HG02870 (cell line): Measurements from ENCODE around the gene PAIP2.
"Not testable (repeated sequence)": the region's sequence is repeated elsewhere in the genome, so short reads cannot be mapped to it uniquely, and the experiment has no call there.

Source experiments
- ATAC-seq: cut with Tn5 transposase; IDR thresholded peaks from one replicate; pipeline ENCODE4 v1.9.1; 2021; ENCODE audit warnings: mild to moderate bottlenecking, moderate library complexity; ENCODE audit not compliant: unreplicated experiment

PAIP2 gene

DNA sequence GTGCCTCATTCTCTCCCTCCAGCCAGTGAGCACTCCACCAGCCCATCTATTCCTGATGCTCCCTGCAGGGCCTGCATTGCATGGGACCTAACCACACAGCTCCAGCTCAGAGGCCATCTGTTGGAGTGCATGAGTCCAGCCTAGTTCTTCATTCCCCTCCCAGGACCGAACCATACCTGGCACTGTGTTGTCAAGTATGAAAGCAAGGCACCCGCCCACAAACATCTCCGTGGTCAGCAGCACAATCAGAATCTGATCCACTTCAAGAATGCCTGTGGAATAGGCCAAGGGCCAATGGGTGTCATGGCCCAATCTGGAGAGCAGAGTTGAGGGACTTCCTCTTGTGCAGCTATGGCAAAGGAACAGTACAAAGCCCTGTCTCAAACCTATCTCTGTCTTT lies 35.6 kb downstream of the PAIP2 start:
- ATAC-seq: no peak

DNA sequence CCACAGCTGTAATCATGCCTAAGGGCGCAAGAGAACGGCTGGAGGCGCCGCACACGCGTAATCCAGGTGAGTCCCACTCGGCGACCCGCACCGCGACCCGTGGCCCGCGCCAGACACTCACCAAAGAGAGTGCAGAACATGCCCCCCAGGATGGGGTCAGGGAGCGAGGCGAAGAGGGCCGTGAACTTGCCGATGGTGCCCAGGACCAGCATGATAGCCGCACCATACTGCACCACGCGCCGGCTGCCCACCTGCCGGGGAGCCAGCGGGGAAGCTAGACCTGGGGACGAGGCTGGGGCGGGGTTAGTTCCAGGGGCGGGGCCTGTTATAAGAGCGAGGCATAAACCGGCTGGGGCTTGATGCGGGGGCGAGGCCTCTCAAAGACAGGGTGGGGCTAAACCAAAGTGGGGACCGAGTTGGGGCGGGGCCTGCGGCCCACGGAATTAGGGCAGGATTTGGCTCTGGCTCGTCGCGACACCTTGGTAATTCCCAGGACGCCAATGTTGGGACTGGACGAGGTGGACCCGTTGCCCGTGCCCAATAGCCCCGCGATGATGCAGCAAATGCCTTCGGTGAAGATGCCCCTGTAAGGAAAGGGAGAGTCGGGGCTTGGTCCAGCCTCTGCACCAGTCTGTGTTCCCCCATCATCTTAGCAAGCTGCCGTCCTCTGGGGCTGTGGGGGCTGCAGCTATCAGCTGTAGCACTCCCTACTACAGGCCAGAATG lies 36.6 kb downstream of the PAIP2 start:
- ATAC-seq: no peak

DNA sequence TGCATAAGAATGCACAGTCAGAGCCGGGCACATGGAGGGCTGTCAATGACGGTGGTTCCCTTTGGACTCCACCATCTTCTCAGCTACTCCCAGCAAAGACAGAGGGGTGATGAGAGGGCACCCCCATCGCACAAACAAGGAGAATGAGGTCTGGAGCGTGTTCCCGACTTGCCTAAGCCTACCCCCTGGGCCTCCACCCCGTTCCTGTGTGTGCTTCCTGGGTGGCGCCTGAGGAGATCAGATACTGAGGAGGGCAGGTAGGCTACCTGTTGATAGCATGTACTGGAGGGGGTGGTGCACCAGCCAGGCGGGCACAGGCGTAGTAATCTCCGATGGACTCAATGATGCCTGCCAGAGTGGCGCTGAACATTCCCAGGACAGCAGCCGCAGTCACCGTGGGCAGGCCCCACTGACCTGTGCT lies 37.3 kb downstream of the PAIP2 start:
- ATAC-seq: no peak

DNA sequence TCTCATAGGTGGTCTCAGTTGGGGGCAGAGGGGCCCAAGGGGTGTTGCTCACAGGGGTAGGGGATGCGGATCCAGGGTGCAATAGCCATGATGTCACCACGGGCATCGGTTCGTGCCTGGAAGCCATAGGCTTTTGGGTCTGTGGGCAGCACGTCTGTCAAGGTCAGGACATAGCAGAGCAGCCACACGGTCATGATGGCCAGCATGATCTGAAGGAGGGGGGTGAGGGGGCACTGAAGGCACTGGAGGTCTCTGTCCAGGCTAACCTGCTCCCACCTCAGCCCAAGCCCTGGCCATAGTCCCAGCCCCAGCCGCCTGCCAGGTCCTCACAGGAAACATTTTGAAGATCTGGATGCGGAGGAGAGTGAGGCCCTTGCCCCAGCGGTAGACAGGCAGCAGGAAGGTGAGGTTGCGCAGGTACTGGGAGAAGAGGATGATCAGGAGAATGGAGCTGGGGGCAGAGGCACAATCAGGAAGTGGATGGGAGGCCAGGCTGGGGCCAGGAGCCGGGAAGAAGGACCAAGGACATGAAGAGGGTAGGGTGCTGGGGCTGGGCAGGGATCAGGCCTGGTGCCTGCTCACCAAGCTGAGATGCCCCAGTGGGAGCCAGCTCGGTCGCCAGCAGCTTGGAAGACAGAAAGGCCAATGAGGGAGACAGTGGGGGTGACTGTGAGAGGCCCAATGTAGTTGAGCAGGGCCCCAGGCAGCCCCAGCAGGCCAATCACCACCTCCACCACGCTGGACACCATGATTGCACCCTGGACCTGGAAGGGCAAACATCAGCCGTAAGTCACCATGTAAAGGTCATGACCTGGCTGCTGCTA lies 38.2 kb downstream of the PAIP2 start:
- no peak for ATAC-seq

DNA sequence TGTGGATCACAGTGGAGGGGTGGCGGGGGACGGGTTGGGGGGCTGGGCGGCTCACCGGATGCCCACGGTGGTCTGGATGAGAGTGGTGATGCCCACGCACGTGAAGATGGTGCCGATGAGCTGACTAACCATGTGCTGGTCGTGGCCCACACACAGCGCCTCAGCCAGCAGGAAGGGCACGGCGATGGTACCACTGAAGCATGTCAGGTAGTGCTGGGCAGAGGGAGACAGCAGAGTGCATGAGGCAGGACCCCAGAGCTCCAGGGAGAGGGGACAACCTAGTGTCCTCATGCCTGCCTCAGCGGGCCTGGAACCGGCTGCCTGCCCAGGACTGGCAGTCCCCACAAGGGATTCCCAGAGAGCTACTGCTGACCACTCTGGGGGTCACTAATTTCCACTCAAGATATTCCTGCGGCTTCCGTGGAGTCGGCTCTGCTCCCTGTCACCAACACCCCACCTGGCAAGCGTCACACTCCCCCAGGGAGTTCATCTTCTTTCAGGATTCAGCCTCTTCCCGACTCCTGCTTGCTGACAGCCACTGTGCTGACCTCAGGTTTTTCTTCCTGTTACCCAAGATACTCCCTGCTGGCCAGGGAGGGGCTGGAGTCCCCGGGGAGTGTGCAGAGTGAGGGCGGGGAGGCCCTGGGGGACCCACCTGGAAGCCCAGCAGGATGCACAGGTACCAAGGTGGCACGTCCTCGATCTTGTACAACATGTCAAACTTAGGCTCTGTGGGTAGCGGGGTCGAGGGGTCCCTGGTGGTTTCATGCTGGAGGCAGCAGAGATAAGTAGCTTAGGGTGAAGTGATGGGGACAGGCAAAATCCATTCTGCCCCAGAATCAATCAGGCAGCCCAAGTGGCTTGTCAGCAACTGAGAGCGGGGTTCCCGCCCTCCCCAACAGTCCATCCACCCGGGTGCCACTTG lies 40.4 kb downstream of the PAIP2 start:
- ATAC-seq: no peak

DNA sequence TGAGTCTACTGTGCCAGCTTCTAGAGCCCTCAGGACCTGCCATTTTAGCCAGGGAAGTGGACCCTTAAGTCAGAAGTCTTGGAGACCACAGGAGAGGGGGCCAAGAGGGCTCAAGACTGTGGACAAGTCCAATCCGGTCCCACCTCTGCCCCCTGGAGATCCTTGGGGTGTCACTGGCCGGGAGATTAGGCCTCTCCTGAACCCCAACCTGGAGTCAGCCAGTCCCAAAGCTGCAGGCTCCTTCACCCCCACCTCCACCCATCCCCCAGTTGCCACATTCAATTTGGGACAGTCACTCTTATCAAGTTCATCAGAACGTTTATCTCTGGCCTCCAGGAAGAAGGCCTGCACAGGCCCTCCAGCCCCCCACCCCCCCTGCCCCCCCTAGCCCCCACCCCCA lies 41.2 kb downstream of the PAIP2 start:
- ATAC-seq: no peak

DNA sequence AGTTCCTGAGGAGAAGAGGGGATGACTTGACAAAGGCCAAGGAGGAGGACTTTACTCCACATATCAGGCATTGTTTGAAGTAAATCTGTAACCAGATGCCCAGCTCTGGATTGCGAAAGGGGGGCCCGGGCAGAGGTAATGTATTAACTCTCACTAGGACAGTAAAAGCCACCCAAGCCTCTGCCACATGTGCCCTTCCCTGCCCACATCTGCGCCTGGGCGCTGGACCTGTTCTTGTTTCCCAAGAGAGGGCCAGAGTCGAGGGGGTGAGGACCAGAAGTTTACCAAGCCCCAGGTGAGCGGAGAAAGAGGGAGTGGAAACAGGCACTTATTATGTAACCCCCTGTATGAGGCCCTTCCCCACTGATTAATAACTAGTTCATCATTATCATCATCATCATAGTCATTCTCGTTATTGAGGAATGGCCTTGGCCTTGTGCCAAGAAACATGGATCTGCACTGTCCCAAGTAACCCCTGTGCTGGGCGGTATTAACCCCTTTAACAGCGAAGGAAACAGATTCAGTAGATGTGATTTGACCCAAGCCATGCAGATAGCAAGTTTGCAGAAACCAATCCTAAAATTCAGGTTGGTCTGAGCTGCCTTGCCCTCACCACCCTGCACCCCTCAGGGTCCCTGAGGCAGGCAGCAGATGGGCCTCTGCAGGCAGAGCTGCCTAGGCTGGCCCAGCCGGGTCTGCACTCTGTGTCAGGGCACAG lies 41.8 kb downstream of the PAIP2 start, which contains the start of gene SLC23A1:
Gene SLC23A1, minus strand, starts transcription at position 23 of the 718 bp plus-strand sequence. CDS start 44 bp downstream, outside the sequence.
- ATAC-seq: no peak

DNA sequence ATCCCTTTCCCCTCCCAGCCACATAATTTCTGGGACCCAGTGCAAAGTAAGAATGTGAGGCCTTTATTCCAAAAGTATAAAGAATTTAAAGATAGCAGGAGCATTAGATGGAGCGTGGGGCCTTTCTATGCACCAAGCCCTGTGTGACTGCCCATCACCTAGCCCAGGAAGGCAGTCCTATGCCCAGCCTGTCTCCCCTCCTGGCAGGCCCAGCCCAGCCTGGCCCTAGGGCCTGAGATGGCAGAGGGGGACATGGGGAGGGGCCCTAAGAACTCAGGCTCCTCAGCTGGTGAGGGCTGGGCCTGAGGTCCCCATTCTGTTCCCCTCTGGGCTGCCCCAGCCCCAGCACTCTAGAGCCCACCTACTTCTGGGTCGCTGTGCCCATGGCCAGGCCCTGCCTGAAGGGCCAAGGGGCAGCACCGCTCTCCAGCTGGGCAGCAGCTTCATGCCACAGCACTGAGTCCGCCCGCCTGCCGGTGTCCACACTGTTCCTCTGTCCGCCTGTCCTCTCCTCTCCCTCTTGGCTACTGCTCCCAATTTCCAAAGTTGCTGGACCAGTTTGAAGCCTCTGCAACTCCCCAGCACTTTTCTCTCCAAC lies 42.4 kb downstream of the PAIP2 start:
- no peak for ATAC-seq

DNA sequence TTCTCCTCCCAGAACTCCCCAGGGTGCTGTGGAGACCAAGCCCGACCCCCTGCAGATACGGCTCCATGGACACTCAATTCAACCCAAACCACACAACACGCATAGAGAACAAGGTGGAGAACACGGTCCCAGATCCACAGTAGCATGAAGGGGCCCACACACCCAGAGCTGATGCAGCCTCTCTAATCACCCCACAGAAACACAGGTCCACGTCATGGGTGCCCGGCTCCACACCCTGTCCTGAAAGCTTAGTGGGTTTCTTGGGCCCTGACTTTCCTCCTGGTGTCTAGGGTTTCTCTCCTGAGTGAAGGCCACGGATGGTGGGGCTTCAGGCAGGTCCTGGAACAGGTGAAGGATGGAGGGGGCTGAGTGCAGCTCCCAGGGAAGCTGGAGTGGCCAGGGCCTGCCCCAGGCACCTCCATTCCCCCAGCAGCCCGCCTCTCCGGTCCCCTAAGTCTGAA lies 43.0 kb downstream of the PAIP2 start:
- no peak for ATAC-seq

DNA sequence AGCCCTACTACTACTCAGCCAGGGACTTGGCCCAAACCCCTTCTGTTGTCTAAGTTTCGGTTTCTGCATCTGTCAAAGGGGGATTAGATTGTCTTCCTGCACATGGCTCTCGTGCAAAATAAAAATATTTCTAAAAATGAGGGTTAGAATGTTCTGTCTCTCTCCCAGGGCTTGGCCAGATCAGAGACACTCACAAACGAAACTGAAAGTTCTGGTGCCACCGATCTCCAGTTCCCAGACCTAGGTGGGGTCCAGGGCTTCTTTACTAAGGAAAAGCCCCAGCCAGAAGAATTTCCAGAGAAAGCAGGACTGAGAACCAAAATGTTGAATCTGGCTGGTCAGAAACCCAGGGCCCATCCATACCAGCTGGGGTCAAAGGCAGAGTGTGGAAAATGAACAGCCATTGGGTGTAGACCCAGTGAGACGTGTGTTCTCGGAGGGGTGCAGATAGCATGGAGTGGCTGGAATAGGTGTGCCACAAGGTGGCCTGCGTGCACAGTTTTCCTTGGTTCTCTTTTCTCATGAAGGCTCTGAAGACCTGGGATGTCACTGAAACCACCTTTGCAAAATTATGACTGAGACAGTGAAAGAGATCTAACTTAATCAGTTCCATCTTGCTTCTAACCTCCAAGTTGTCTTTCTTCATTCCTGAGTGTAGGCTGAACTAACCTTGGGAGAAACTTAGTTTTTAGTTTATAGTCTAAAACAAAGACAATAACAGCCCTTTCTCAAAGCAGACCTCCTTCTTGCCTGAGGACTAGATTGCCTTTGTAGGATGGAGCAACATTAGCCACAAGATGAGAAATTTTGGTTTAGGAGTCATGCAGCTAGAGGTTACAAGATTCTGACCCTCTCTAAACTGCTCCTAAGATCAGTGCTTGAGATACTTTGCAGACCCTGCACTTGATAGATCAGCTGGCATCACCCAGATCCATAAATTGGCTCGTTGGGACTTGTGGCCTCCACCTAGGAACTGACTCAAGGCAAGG lies 43.7 kb downstream of the PAIP2 start:
- no peak for ATAC-seq

DNA sequence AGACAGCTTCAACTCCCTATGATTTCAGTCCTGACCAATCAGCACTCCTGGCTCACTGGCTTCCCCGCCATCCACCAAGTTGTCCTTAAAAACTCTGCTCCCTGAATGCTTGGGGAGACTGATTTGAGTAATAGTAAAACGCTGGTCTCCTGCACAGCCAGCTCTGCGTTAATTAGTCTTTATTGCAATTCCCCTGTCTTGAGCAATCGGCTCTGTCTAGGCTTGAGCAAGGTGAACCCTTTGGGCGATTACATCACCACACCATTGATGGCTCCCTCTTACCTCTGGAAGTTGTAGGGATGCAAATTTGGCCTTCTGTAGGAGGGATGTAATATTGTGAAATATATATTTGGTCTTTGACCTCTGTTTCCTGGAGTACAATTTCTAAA lies 44.4 kb downstream of the PAIP2 start:
- no peak for ATAC-seq

DNA sequence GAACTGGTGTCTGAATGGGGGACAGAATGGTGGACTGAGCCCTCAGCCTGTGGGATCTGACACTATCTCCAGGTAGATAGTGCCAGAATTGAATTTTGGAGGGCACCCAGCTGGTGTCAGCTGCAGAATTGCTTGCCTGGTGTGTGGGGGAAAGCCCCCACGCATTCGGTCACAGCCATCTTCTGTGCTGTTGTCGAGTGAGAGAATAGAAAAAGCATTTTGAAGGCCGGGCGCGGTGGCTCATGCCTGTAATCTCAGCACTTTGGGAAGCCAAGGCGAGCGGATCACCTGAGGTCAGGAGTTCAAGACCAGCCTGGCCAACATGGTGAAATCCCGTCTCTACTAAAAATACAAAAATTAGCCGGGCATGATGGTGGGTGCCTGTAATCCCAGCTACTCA lies 45.3 kb downstream of the PAIP2 start:
- not testable (repeated sequence) for ATAC-seq

DNA sequence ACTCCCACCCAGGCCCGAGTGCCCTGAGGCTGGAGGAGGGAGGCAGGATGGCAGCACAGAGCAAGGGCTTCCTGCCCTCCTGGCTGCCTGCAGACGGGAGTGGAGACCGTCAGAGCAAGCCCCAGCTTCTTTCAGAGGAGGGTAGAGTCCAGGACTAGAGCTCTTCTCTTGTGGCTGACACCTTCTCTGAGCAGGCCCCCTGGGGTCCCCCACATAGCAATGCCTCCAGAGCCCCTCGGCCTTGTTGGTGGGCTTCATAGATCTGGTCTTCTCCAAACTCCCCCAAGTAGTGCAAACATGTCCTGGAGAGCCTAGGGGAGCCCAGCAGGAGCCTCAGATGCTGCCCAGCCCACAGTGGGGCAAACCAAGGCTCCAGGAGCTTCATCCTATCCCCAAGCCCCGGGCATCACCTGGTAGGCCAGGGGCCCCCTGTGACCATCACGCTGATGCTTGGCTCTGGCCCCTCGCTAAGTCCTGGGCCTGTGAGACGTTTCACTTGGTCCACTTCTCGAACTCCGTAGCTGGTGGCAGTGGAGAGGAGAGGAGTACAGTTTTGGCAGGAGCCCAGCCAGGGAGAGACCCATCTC lies 46.0 kb downstream of the PAIP2 start:
- no peak for ATAC-seq

DNA sequence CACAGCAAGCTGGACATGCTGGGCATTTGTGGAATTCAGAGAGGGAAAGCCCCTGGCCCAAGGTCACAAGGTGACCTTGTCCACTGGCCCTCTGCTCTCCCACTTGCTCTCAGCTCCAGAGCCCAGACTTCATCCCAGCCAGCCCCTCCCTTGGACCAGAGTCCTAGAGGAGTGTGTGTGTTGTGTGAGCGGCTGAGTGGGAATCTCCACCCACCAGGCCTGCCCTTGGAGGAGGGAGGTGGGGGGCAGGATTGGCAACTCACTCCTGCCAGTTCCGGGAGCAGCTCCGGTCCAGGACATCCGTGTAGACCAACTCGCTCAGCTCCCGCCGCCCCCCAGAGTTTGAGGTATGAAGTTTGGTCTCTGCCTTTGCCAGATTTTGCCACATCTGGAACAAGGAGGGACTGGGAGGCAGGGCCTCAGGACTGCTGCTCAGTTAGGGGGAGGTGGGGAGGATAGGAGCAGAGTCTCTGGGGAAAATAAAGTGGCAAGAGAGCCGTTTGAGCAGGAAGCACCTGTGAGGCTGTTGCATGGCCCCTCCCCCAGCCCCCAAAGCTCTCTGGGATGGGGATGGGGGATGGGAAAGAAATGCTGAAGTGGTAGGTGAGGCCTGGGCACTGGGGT lies 46.7 kb downstream of the PAIP2 start:
- no peak for ATAC-seq

DNA sequence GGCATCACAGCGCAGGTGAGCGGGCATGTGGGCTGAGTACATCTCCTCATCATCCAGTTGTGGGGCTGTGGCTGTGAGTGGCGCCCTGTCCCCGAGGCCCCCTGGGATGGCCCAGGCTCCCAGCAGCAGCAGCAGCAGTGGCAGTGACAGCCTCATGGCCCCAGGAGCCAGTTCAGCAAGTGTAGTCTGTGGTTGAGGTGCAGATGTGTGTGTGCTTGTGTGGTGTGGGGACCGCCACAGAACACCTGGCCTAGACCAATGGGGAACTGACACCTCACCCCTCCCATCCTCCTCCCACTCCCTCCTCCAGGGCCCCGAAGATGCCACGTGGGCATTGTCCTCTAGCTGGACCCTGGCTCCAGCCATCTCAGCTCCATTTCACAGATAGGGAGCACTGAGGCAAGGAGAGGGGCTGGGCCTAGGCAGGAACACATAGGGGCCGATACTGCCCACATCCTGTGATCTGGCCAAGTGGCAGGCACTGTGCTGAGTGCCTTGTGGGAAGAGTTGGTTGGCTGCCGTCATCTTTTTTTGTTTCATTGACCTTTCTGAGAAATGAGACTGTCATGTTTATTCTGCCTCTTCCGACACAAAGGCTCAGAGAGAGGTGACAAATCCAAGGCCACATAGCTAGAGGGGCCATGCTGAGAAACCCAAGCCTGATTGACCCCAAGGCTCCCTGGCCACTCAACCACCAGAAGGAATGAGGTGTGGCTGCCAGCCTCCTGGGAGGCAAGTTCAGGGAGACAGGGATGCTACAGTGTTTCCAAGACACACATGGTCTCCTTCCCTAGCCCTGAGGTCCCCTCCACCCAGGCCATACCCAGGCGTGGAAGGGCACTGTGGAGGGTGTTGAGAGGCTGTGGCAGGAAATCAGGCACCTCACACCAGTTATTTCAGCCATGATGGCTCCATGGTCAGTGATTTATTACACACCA lies 48.3 kb downstream of the PAIP2 start, which contains the start of gene MZB1:
Gene MZB1, minus strand, starts transcription at position 213 of the 938 bp plus-strand sequence. Its CDS starts 57 bp downstream, at position 156.
- peak; percentile 36 for ATAC-seq

DNA sequence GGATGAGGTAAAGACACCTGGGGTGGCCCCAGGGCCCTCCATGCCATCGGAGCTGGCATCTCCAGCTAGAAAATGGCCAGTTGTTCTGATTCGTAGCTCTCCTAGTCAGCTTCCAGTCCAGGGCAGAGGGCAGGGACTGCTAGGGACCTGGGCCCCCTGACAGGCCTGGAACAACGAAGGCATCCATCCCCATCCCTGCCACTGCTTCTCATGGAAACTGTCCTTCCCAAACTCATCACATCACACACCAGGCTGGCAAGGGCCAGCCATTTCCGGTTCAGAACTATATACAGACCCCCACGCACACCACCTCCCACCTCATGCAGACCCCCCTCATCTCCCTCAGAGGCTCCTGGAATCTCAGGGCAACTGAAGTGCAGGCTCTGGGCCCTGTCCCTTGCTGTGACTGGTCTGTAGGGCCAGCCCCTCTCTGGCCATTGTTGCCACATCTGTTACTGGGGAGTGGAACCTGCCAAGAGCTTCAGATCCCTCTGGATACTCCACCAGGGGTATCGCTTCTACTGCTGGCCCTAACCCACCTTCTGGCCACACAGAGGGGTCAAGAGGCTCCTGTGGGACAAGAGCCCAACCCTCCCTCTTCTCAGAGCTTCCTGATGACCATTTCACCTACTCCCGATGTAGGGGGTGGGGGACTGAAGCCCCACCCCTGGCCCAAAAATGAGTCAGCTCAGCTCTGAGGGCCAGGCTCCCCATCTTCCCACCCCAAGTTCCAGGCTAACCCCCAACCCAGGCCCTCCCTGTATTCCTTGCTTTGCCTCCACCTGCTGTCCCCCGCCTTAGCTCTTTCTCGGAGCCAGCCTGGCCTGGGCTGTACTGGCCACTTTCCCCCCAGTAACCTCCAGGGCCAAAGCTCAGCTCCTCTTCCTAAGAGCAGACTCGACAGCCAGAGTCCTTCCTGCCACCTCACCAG lies 49.2 kb downstream of the PAIP2 start:
- ATAC-seq: no peak
